ENCODE results near the gene CAMKV.

The CAMKV gene

DNA sequence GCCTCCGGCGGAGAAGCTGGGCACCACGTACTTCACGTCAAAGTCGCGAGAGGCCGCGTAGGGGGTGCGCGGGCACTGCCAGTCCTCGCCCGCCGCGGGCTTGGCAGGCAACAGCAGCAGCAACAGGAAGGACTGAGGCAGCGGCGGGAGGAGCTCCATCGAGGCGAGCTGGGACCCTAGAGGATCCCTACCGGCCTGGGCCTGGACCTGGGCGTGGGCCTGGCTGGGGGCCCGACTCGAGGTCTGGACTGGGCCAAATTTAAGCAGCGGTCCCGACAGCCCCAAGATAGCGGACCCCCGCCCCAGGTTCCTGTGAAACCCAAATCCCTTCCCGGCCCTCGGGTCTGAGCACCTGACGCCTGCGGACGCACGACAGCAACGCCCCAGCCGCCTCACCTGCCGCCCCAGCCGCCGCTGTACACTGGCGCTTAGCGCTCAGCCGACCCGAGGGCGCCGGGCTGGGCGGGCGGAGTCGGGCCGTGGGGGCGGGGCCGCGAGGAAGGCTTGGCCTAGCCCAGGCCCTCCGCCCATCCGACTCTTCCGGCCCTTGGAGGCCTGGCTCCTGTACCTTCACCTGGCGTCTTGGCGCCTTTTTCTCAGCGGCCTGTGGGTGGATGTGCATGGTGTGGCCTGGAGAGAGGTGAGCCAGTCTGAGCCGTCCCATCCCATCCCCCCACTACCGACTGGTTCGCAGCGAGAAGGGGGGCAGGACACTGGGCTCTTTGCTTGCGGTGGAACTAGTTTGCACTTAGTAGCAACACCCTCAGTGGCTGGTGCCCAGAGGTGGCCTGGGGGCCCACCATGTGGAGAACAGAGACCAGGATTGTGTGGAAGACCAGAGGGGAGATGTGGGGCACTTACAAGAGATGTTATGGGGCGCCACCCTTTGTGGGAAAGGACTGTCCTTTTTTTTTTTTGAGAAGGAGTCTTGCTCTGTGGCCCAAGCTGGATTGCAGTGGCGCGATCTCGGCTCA is 34.0 kb upstream of the CAMKV start, which contains the start of gene MST1R:
Gene MST1R (minus strand): TSS at position 423 of the 974 bp plus-strand sequence. CDS start 264 bp downstream, at position 159.
- H3K79me2 ChIP-seq (ENCODE audit: insufficient read depth, low read length): no peaks in the 10 kb centered on the region
- H3K9me2 ChIP-seq (replicated peaks; ENCODE audit: insufficient read depth, low read length): no peaks in the 10 kb centered on the region
- no peaks in the 10 kb centered on the region for H3F3A ChIP-seq (ENCODE audit: insufficient read depth)
- no peaks in the 10 kb centered on the region for H4K20me1 ChIP-seq (ENCODE audit: low read depth, low read length)
- H2AFZ ChIP-seq (ENCODE audit: low read depth, low read length, severe bottlenecking): peak within 1 kb of the TSS; percentile 61
- no peaks in the 10 kb centered on the region for H3K9me3 ChIP-seq (ENCODE audit: insufficient read depth, low read length)
- no peaks in the 10 kb centered on the region for H3K27me3 ChIP-seq (ENCODE audit: low read length)
- peak within 1 kb of the TSS; percentile 13; the same call in 1 of the 2 replicates for H3K27ac ChIP-seq (ENCODE audit: low read depth, low read length)
- H3K4me2 ChIP-seq (ENCODE audit: low read depth, low read length, poor library complexity, severe bottlenecking): peak within 1 kb of the TSS; percentile 70
- peak within 1 kb of the TSS; percentile 50 for H3K4me3 ChIP-seq (ENCODE audit: insufficient read depth, low read length, poor library complexity, severe bottlenecking)
- no peaks in the 10 kb centered on the region for H3K36me3 ChIP-seq (ENCODE audit: low read length)
- H3K9ac ChIP-seq (ENCODE audit: low read length): peak within 1 kb of the TSS; percentile 62
- no peak for TF ChIP-seq EZH2phosphoT487 (conservative IDR thresholded peaks at IDR 0.05; ENCODE audit: low read length)

DNA sequence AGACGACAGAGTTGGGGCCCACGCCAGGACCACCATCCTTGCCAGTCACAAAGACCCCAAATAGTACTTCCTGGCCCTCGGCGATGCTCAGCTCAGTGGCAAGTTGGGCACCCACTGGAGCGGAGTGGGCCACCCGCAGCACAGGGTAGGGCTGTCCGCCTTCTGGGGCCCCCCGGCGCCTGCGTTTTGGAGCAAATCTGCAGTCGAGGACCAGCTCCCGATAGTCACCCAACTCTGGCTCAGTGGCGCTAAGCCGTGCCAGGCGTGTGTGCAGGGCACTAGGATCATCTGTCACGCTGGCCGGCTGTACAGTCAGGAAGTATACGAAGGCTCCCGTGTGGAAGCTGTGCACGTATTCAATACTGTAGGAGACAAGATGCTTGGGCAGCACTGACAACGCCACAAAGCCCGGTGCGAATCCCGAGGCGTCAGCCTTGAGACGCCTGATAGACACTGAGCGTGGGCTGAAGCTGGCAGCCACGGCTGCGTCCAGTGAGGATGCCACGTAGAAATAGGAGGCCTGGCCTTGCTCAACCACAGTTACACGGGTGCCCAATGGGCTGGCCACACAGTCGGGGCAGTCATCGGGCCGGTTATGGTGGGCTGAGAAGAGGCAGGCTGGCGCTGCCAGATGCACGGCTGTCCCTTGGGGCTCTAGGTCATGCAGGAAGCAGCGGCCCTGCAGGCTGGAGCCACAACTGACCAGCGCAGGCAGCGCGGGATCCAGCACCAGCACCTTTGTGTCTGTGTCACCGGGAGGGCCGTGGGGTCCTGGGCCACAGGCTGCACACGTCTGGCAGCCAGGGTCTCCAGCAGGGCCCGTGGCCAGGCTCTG is 33.0 kb upstream of the CAMKV start:
- Histone ChIP-seq H3K9me3 (ENCODE audit: insufficient read depth, low read length) (no peaks in the 10 kb centered on the region), H3K9me2 (replicated peaks; ENCODE audit: insufficient read depth, low read length) (no peaks in the 10 kb centered on the region), H3K36me3 (ENCODE audit: low read length) (no peaks in the 10 kb centered on the region), H3K4me2 (ENCODE audit: low read depth, low read length, poor library complexity, severe bottlenecking) (no peak overlapping the region), H3F3A (ENCODE audit: insufficient read depth) (no peaks in the 10 kb centered on the region), H3K9ac (ENCODE audit: low read length) (no peak overlapping the region), H3K27ac (ENCODE audit: low read depth, low read length) (no peak overlapping the region), H2AFZ (ENCODE audit: low read depth, low read length, severe bottlenecking) (no peak overlapping the region), H3K4me3 (ENCODE audit: insufficient read depth, low read length, poor library complexity, severe bottlenecking) (no peak overlapping the region), H4K20me1 (ENCODE audit: low read depth, low read length) (no peaks in the 10 kb centered on the region), H3K79me2 (ENCODE audit: insufficient read depth, low read length) (no peaks in the 10 kb centered on the region), H3K27me3 (ENCODE audit: low read length) (no peaks in the 10 kb centered on the region)
- TF ChIP-seq EZH2phosphoT487 (conservative IDR thresholded peaks at IDR 0.05; ENCODE audit: low read length): no peak
- TF ChIP-seq, protein P1, sequence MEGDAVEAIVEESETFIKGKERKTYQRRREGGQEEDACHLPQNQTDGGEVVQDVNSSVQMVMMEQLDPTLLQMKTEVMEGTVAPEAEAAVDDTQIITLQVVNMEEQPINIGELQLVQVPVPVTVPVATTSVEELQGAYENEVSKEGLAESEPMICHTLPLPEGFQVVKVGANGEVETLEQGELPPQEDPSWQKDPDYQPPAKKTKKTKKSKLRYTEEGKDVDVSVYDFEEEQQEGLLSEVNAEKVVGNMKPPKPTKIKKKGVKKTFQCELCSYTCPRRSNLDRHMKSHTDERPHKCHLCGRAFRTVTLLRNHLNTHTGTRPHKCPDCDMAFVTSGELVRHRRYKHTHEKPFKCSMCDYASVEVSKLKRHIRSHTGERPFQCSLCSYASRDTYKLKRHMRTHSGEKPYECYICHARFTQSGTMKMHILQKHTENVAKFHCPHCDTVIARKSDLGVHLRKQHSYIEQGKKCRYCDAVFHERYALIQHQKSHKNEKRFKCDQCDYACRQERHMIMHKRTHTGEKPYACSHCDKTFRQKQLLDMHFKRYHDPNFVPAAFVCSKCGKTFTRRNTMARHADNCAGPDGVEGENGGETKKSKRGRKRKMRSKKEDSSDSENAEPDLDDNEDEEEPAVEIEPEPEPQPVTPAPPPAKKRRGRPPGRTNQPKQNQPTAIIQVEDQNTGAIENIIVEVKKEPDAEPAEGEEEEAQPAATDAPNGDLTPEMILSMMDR (IDR thresholded peaks at IDR 0.05; ENCODE audit: insufficient read depth, low read length, poor library complexity, severe bottlenecking): no peak

DNA sequence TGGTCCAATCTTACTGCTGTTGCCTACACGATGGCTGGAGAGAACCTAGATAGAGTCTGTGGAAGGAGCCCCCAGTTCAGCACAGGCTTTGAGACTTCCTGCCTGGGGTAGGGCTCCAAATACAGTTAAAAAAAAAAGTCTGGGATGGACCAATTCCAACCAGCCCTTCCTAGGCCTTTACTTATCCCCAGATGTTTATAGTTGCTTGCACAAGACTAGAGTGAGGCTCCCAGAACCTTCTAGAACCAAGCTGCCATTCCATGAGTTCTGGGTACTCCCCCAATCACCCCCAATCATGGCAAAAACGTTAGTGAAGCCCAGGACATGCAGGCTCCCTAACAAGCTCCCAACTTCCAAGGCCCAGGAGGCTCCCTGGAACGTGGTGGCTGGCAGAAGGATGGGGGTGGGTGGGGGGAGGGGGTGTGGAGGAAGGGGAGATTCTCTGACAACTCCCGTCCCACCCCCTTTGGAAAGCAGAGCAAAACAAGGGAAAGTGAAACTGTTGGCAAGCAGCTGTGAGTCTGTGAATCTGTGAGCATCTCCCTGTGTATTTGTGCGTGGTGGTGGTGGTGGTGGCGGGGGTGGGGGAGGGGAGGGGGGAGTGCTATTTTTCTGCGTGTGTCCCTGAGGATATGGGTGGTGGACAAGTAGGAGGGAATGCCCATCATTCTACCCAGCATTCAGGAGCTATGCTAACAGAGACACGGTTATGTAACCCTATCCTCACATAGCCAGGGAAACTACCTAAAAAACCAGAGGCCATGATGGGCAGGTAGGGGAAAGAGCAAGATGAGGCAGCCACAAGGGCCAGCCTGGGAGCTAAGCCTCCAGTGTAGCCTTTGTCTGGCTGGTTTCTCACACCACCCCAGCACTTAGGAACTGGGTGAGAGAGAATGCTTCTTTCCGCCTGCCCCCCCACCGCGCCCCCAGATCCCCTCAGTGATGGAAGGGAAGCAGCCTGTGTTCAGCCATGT is 31.9 kb upstream of the CAMKV start:
- Histone ChIP-seq H3K79me2 (ENCODE audit: insufficient read depth, low read length) (no peaks in the 10 kb centered on the region), H3K27ac (ENCODE audit: low read depth, low read length) (no peak overlapping the region), H3K4me2 (ENCODE audit: low read depth, low read length, poor library complexity, severe bottlenecking) (no peak overlapping the region)

More for the DNA sequence above, 31.9 kb upstream of the CAMKV start:
- Histone ChIP-seq H3K27me3 (ENCODE audit: low read length) (no peaks in the 10 kb centered on the region), H2AFZ (ENCODE audit: low read depth, low read length, severe bottlenecking) (no peak overlapping the region), H3K9me2 (replicated peaks; ENCODE audit: insufficient read depth, low read length) (no peaks in the 10 kb centered on the region), H3K36me3 (ENCODE audit: low read length) (no peaks in the 10 kb centered on the region), H4K20me1 (ENCODE audit: low read depth, low read length) (no peaks in the 10 kb centered on the region), H3K9ac (ENCODE audit: low read length) (no peak overlapping the region), H3F3A (ENCODE audit: insufficient read depth) (no peaks in the 10 kb centered on the region), H3K4me3 (ENCODE audit: insufficient read depth, low read length, poor library complexity, severe bottlenecking) (no peak overlapping the region), H3K9me3 (ENCODE audit: insufficient read depth, low read length) (no peaks in the 10 kb centered on the region)
- TF ChIP-seq, protein P1 (IDR thresholded peaks at IDR 0.05; ENCODE audit: insufficient read depth, low read length, poor library complexity, severe bottlenecking): no peak
- no peak for TF ChIP-seq EZH2phosphoT487 (conservative IDR thresholded peaks at IDR 0.05; ENCODE audit: low read length)
